Spleen (tissue), 11 donors: ENCODE results near the gene CDCA3. TPM values are rescaled to one million over a fixed set of nuclear protein-coding genes. Genes with fewer than 3 reads are reported as not detected.

ENCODE experiments used
- DNase-seq: peaks from one replicate; pipeline ENCODE4 v3.0.0-alpha.2; 2020
- H3K27ac ChIP-seq, 8 donors: fragments of 200-600 bp; sonication (generic) in 7 of 8; 1 replicate in 4 of 8; 2 replicates in 4 of 8; pipeline versions ENCODE4 v1.5.0 to v1.8.0; 2016 to 2021; ENCODE audit warnings: inconsistent platforms in 4 of 8, mild to moderate bottlenecking in 4 of 8, moderate library complexity in 1 of 8
- H3K27me3 ChIP-seq, 7 donors: fragments of 200-600 bp; sonication (generic) in 6 of 7; replicated peaks in 1 of 7; 1 replicate in 4 of 7; 2 replicates in 3 of 7; pipeline versions ENCODE4 v1.5.0 to v1.8.0; 2016 to 2021; ENCODE audit warnings: inconsistent platforms in 3 of 7, mild to moderate bottlenecking in 1 of 7
- H3K36me3 ChIP-seq, 6 donors: fragments of 200-600 bp; sonication (generic) in 5 of 6; 1 replicate in 4 of 6; 2 replicates in 2 of 6; pipeline versions ENCODE4 v1.5.0 to v1.8.0; 2016 to 2021; ENCODE audit warnings: inconsistent platforms in 2 of 6
- H3K4me1 ChIP-seq, 6 donors: fragments of 200-600 bp; sonication (generic) in 5 of 6; 1 replicate in 3 of 6; 2 replicates in 3 of 6; pipeline versions ENCODE4 v1.5.0 to v1.8.0; 2016 to 2021; ENCODE audit warnings: inconsistent platforms in 3 of 6
- H3K4me3 ChIP-seq, 8 donors: fragments of 200-600 bp; sonication (generic) in 7 of 8; 1 replicate in 4 of 8; 2 replicates in 4 of 8; pipeline versions ENCODE4 v1.5.0 to v1.8.0; 2016 to 2021; ENCODE audit warnings: inconsistent platforms in 4 of 8, mild to moderate bottlenecking in 4 of 8, moderate library complexity in 2 of 8
- H3K9me3 ChIP-seq, 8 donors: fragments of 200-600 bp; sonication (generic) in 7 of 8; 1 replicate in 4 of 8; 2 replicates in 4 of 8; pipeline versions ENCODE4 v1.5.0 to v1.8.0; 2016 to 2021; ENCODE audit warnings: inconsistent platforms in 4 of 8
- POLR2A ChIP-seq, 3 donors: fragments of 450-650 bp; IDR thresholded peaks; one replicate each; pipeline ENCODE4 v1.5.1; 2017; ENCODE audit warnings: antibody characterized with exemption in 3 of 3, mild to moderate bottlenecking in 1 of 3
- POLR2AphosphoS5 ChIP-seq, 3 donors: sonication (generic); formaldehyde crosslinking; IDR thresholded peaks; one replicate each; pipeline ENCODE4 v1.5.1; 2017; ENCODE audit warnings: antibody characterized with exemption in 3 of 3
- WGBS, 5 donors: extraction: QIAGEN DNeasy Blood & Tissue Kit in 3 of 5; methylation state at CpG; one replicate each; pipeline versions ENCODE4 v1.1.5 to v1.1.7; 2013 to 2018; 5-methylcytosine and 5-hydroxymethylcytosine counted together
- intact Hi-C: fragments of 100-400 bp; cut with DNase I; formaldehyde crosslinking; loops from one replicate; pipeline ENCODE4 v1.15.0; 2023; ENCODE audit warnings: low total_unique reads
- polyA plus RNA-seq, 3 donors: library from polyadenylated mRNA; stranded (reverse); fragments of 200-250 nt; gene quantifications; one replicate each; pipeline ENCODE4 v1.2.1, GENCODE V29; 2013
- total RNA-seq, 7 donors: library from RNA; depleted of rRNA in 3 of 7; stranded (reverse); fragments of >200 nt in 3 of 7; fragmentation: NEBNext Ultra II Directional in 4 of 7; extraction: Animal tissue kit (Norgen Biotek cat#: 25700) in 4 of 7; gene quantifications; one replicate each; pipeline versions ENCODE4 v1.1.0 to v1.2.1, GENCODE V29; 2016 to 2021
- TF ChIP-seq, protein P1 (sequence below), 11 experiments: fragments of 200-600 bp in 7 of 11; fragments of 450-650 bp in 4 of 11; sonication (generic) in 4 of 11; IDR thresholded peaks in 8 of 11; conservative IDR thresholded peaks in 3 of 11; 1 replicate in 7 of 11; 2 replicates in 4 of 11; pipeline versions ENCODE4 v1.4.0 to v1.8.0; 2016 to 2021; ENCODE audit warnings: antibody characterized with exemption in 11 of 11, inconsistent platforms in 4 of 11, mild to moderate bottlenecking in 1 of 11
- donor health status: healthy with polysubstance abuse.
- donor health status: DM: no; HTN: no; CAD: no; lungs with moderate emphysema.
- donor health status: DM: no; HTN: no; CAD: no.
- donor health status: Bipolar disorder and iron deficiency.
- donor health status: healthy.
- donor health status: DM: no; HTN: no; CAD: no.
- donor health status: DM: yes; HTN: yes; CAD: no.

CDCA3 gene
- total and polyA plus RNA-seq, 10 donors = 1.9 to 18.1 (median 5.4) TPM

DNA sequence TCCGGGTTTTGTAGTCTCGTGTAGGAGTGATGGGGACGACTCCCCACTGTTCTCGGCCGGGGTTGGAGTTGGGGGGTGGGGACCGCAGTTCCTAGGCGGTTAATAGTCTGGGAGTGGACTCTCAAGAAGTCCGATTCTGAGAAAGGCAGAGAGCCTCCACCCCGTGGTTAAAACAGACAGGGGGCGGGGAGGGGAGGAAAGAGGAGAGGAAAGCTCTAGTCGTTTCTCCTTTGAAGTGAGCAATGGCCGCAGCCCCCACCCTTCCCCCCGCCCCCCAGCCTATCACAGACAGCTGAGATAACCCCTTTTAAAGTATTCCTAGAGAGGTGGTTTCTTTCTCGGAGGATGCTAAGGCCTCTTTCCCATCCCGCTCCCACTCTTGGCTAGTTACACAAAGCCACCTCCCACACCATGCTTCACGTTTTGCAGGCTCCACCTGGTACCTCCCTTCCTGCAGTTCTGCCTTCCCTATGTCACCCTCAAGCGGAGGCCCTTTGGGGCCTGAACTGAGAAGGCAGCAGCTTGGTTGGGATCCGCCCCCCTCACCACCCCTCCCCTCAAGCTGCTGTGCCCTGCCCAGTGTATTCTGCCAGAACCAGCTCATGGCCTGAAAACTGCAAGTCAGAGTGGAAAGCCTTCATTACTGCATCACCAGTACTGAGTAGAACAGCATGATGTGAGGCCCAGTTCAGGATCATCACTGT, 1.7 kb upstream of the CDCA3 start:
- H3K27ac ChIP-seq = peak overlapping the region; percentile 48 to 98 (median 97)
- TF ChIP-seq POLR2A (IDR thresholded peaks at IDR 0.05) (no peak), POLR2AphosphoS5 (IDR thresholded peaks at IDR 0.05) (no peak)
- TF ChIP-seq, protein P1, sequence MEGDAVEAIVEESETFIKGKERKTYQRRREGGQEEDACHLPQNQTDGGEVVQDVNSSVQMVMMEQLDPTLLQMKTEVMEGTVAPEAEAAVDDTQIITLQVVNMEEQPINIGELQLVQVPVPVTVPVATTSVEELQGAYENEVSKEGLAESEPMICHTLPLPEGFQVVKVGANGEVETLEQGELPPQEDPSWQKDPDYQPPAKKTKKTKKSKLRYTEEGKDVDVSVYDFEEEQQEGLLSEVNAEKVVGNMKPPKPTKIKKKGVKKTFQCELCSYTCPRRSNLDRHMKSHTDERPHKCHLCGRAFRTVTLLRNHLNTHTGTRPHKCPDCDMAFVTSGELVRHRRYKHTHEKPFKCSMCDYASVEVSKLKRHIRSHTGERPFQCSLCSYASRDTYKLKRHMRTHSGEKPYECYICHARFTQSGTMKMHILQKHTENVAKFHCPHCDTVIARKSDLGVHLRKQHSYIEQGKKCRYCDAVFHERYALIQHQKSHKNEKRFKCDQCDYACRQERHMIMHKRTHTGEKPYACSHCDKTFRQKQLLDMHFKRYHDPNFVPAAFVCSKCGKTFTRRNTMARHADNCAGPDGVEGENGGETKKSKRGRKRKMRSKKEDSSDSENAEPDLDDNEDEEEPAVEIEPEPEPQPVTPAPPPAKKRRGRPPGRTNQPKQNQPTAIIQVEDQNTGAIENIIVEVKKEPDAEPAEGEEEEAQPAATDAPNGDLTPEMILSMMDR (IDR thresholded peaks at IDR 0.05 in 8 of 11, conservative IDR thresholded peaks at IDR 0.05 in 3 of 11) = no peak
- no peaks in the 10 kb centered on the region for H3K9me3 ChIP-seq
- DNase-seq = peak; percentile 84
- peaks cover 7 to 44% (median 25%) of the 10 kb centered on the region in 6 donors for H3K36me3 ChIP-seq
- no peaks in the 10 kb centered on the region for H3K27me3 ChIP-seq
- 1 to 4% (median 2%) methylated on average over 18 of the region's 18 CpGs for WGBS, 5 donors
- peaks cover 14 to 45% (median 25%) of the 10 kb centered on the region in 6 donors for H3K4me1 ChIP-seq
- peak overlapping the region; percentile 49 to 95 (median 68) for H3K4me3 ChIP-seq
- intact Hi-C loops = loop anchor here (10.0 kb wide), 1 partner anchor 288 kb away; the partner anchor contains the start of gene NOP2

DNA sequence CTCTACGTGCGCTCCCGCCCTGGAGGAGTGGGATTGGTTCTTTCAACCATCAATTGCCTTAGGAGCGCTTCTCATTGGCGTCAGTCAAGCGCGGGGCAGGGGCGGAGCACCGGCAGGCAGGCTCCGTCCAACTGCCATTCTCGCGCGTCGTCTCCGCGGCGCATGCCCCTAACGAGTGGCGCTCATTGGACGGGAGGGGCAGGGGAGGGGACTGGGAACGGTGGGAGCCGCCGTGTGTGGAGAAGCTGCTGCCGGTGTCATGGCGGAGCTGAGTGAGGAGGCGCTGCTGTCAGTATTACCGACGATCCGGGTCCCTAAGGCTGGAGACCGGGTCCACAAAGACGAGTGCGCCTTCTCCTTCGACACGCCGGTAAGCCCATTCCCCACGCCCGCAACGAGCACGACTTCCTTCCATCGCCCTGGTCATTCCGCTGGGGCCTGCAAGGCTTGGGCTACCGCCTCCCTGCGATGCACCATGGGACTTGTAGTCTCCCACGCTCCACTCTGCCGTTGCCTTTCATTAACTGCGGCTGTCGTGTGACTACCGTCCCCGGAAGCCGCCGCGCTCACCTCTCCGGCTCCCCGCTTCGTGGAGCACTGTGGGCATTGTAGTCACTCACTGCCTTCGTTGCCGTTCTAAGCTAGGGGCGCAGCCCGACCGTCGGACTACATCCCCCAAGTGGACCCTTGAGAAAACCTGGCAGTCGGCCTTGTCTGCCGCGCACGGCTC, 1.0 kb upstream of the CDCA3 start, which contains the start of gene USP5:
Gene USP5, plus strand, starts transcription at position 230 of the 730 bp plus-strand sequence. Its CDS starts 30 bp downstream, at position 260.
- DNase-seq = peak; percentile 100
- Histone ChIP-seq H3K4me1 (peaks cover 14 to 45% (median 25%) of the 10 kb centered on the region in 6 donors), H3K9me3 (no peaks in the 10 kb centered on the region), H3K36me3 (peaks cover 3 to 44% (median 18%) of the 10 kb centered on the region in 6 donors), H3K27ac (peak within 1 kb of the TSS; percentile 82 to 98 (median 97)), H3K27me3 (no peaks in the 10 kb centered on the region), H3K4me3 (peak within 1 kb of the TSS; percentile 49 to 95 (median 68))
- TF ChIP-seq POLR2A (IDR thresholded peaks at IDR 0.05) (peak in 1 of 3 donors; percentile 79), POLR2AphosphoS5 (IDR thresholded peaks at IDR 0.05) (peak; percentile 79 to 91 (median 88))
- TF ChIP-seq, protein P1 (IDR thresholded peaks at IDR 0.05 in 8 of 11, conservative IDR thresholded peaks at IDR 0.05 in 3 of 11) = peak in 7 of 11 experiments; percentile 3 to 52 (median 18)
- 0 to 1% (median 0%) methylated on average over 45 to 65 of the region's 65 CpGs for WGBS, 5 donors
- intact Hi-C loops = loop anchor here (10.0 kb wide), 1 partner anchor 287 kb away; the partner anchor contains the start of gene NOP2

DNA sequence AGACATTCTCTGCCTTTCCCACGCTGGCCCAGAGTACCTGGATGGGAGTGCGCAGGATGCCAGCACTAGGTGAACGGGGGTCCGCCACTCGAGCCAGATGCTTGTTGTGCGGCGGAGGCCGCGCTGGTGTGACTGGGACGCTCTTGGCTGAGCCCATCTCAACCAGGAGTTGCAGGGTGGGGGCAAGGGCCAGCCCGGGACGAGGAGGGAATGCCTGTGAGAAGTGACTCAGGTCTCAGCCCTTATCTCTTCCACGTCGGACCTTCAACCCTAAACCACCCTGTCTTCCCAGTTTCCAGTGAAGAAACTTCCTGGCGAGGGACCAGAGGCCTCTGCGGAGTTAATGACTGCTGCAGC, 312 bp downstream of the CDCA3 start:
- Histone ChIP-seq H3K27ac (peak overlapping the region in 5 of 8 donors; percentile 95 to 98 (median 97)), H3K4me3 (peak overlapping the region in 6 of 8 donors; percentile 64 to 95 (median 68)), H3K9me3 (no peaks in the 10 kb centered on the region), H3K27me3 (no peaks in the 10 kb centered on the region), H3K36me3 (peaks cover 0 to 41% (median 5%) of the 10 kb centered on the region in 6 donors), H3K4me1 (peaks cover 14 to 45% (median 25%) of the 10 kb centered on the region in 6 donors)
- intact Hi-C loops = loop anchor here (10.0 kb wide), 1 partner anchor 286 kb away; the partner anchor contains the start of gene NOP2
- peak; percentile 90 for DNase-seq
- TF ChIP-seq, protein P1 (IDR thresholded peaks at IDR 0.05 in 8 of 11, conservative IDR thresholded peaks at IDR 0.05 in 3 of 11) = no peak
- no peak for TF ChIP-seq POLR2A (IDR thresholded peaks at IDR 0.05)
- TF ChIP-seq POLR2AphosphoS5 (IDR thresholded peaks at IDR 0.05) = no peak
- WGBS, 5 donors = 48 to 54% (median 52%) methylated on average over 16 of the region's 16 CpGs
